COLO668 (cell line): ENCODE results near the gene NT5DC2.

Experiments
- DNase-seq: peaks from one replicate; lab custom pipeline; 2025; ENCODE audit not compliant: unreplicated experiment; lab: John Stamatoyannopoulos, UW

Gene NT5DC2

GRCh38 chr3:52525680-52526561, 7.7 kb downstream of the NT5DC2 start:
- no peak for DNase-seq

DNA sequence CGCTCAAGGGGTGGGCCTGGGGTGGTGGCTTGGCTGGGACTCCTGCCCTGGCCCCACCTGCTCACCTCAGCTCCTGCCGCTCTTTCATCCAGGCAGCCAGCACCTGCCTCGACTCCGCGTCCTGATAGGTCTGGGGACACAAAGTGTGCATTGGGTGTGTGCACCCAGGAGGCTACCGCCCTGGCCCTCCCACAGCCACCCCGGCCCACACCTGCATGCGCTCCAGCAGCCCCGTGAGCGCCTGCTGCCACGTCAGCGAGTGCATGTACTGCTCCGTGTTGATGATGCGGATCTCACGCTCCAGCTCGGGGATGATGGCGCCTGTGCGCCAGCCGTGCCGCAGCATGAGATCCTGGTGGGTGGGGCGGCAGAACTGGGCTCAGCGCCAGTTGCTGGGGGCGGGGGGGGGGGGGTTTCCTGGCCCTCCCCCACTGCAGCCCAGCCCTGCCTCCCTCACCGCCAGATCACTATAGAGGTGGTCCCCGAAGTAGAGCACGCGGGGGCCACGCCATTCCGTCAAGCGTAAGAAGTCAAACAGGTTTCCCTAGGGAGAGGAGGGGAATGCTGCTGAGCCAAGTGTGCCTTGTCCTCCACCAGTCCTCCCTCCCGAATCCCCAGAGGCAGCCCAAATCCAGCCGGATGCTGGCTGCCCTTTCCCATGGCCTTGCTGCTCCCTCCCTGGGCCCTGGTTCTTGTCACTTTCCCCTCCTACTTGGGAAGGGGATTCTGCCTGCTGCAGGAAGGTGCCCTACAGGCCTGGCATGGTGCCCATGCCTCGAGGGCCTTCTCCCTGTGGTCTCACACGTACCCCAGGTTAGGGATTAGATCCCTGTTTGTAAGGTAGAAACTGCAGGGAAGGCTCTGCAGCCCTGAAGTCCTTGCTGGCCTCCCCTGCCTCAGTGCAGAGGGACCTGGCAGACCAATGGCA, 8.6 kb downstream of the NT5DC2 start:
- peak; percentile 5 for DNase-seq

DNA sequence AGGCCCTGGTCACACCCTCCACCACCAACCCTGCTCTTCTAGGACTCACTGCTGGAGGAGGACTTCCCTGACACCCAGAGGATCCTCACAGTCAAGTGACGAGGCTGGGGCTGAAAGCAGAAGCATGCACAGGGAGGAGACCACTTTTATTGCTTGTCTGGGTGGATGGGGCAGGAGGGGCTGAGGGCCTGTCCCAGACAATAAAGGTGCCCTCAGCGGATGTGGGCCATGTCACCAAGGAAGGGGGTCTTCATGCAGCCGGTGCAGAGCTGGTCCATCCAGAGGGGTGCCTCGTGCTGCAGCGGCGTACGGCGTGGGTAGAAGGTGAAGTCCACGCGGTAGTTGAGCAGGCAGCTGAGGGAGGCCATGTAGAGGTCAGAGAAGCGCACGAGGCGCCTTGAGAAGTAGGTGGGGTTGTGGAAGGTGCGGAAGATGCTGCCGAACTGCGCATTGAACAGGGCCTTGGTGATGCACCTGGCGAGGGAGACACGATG, 9.4 kb downstream of the NT5DC2 start:
- DNase-seq: no peak

GRCh38 chr3:52523386-52524257, 10.0 kb downstream of the NT5DC2 start:
- no peak for DNase-seq

- DNase-seq: no peak
Measured at GRCh38 chr3:52522651-52523251, 10.9 kb downstream of the NT5DC2 start.

DNA sequence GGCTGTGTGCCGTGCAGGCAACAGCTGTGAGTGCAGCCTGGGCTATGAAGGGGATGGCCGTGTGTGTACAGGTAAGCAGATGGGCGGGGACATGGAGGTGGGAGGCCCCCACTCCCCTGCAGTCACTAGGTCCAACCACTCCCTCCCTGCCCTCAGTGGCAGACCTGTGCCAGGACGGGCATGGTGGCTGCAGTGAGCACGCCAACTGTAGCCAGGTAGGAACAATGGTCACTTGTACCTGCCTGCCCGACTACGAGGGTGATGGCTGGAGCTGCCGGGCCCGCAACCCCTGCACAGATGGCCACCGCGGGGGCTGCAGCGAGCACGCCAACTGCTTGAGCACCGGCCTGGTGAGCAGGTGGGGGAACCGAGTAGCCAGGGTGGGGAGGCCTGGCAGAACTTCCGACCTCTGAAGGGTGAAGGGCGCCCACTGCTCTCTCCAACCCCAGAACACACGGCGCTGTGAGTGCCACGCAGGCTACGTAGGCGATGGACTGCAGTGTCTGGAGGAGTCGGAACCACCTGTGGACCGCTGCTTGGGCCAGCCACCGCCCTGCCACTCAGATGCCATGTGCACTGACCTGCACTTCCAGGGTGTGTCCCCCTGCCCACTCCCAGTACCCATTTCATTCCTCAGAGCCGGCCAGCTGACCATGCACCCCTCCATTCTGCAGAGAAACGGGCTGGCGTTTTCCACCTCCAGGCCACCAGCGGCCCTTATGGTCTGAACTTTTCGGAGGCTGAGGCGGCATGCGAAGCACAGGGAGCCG, 11.6 kb downstream of the NT5DC2 start:
- no peak for DNase-seq

- DNase-seq: no peak
Measured at GRCh38 chr3:52521488-52521824, 12.2 kb downstream of the NT5DC2 start.

DNA sequence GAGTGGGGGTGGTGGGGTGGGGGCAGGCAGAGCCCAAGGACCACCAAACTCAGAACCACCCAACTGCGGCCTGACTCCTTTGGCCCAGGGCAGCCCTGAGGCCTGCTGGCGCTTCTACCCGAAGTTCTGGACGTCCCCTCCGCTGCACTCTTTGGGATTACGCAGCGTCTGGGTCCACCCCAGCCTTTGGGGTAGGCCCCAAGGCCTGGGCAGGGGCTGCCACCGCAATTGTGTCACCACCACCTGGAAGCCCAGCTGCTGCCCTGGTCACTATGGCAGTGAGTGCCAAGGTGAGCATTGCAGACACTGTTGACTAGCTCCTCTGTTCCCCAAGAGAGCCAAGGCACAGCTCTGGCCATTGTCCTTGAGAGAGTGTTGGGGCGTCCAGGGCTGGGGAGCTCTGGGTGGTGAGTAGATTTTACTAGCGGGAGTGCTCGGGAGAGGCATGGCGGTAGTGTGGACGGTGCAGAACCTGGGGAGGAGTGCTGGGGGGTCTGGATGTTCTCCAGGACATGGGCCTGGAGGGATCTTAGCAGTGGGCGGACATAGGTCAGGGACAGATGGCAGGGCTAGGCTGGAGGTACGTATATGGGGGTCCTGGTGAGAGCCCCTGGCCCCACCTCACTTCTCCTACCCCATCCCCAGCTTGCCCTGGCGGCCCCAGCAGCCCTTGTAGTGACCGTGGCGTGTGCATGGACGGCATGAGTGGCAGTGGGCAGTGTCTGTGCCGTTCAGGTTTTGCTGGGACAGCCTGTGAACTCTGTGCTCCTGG, 12.8 kb downstream of the NT5DC2 start:
- no peak for DNase-seq

DNA sequence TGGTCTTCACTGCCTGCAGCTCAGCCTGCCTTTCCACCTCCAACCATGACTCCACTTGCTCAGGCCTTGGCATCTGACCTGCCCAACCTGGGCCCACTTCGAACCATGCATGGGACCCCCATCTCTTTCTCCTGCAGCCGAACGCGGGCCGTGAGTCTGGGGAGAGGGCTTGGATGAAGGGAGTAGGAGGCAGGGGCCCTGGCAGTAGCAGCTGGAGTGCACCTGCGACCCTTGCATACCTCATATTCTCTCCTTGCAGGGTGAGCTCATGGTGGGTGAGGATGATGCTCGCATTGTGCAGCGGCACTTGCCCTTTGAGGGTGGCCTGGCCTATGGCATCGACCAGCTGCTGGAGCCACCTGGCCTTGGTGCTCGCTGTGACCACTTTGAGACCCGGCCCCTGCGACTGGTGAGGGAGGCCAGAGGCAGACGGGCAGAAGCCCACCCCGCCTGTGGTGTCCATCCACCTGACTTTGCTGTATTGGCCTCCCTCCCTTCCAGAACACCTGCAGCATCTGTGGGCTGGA, 13.5 kb downstream of the NT5DC2 start:
- no peak for DNase-seq

GRCh38 chr3:52519445-52520140, 14.1 kb downstream of the NT5DC2 start:
- no peak for DNase-seq

DNA sequence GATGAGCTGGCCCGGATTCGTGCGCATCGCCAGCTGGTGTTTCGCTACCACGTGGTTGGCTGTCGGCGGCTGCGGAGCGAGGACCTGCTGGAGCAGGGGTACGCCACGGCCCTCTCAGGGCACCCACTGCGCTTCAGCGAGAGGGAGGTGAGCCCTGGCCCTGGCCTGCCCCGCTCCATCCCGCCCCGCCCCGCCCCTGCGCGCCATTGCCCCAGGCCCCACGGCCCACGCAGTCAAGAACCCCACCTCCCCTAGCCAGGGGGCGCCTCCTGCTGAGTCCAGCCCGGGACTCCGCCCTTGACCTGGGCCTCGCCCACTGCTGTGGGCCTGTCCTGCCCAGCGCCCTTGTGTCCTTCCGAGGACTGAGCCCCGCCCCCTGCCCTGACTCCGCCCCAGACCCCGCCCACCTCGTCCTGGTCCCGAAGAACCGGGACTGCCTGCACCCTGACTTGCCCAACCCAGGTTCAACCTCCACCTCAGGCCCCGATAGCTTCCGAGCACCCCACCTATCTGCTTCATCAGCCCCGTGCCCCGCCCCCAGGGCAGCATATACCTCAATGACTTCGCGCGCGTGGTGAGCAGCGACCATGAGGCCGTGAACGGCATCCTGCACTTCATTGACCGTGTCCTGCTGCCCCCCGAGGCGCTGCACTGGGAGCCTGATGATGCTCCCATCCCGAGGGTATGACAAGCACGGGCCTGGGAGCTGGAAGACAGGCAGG, 14.8 kb downstream of the NT5DC2 start:
- no peak for DNase-seq

- no peak for DNase-seq
Measured at GRCh38 chr3:52517796-52518722, 15.6 kb downstream of the NT5DC2 start.

GRCh38 chr3:52516509-52517195, 17.0 kb downstream of the NT5DC2 start:
- DNase-seq: no peak

- DNase-seq: no peak
Measured at GRCh38 chr3:52515192-52515591, 18.5 kb downstream of the NT5DC2 start.

DNA sequence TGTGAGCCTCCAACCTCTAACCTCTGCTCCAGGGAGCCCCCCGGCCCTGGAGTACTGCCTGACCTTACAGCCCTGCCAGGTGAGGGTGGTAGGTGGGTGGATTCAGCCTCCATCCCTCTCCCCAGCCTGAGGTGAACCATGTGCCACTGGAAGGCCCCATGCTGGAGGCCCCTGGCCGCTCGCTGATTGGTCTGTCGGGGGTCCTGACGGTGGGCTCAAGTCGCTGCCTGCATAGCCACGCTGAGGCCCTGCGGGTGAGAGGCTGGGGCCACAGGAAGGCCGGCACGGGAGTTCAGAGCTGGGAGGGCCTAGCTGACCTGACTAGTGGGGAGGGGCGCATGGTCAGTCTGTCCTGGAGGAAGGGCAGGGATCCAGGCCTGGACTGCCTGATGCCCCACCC, 19.1 kb downstream of the NT5DC2 start:
- DNase-seq: no peak

DNA sequence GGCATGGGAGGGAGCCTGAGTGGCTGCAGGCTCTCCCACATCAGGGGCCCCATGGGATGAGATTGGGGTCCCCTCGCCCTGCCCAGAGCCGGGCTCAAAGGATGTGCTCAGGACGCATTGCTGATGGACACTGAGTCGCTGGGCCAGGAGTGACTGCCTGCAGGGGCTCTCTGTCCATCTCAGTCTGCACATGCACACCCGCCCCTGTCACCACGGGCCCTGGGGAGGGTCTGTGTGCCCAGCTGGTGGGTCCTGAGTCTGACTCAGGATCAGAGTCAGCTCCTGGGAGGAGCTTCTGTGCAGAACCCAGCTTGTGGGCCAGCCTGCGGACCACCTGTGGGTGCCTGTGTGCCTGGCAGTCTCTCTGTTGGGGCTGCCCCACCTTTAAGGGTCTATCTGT, 20.4 kb downstream of the NT5DC2 start:
- DNase-seq: no peak
